Heart right ventricle (tissue), 16 donors: ENCODE results near the gene KRT7. TPM values are rescaled to one million over a fixed set of nuclear protein-coding genes. Genes with fewer than 3 reads are reported as not detected.
"Not testable (repeated sequence)": the region's sequence is repeated elsewhere in the genome, so short reads cannot be mapped to it uniquely, and the experiment has no call there.

Experiments used
- ATAC-seq, 8 donors: fragments of 200-7000 bp; cut with Tn5 transposase; one replicate each; pipeline ENCODE4 v1.9.1; 2020; ENCODE audit warnings: mild to moderate bottlenecking in 8 of 8, moderate library complexity in 8 of 8, moderate number of reproducible peaks in 1 of 8
- DNase-seq, 2 donors: peaks; one replicate each; pipeline ENCODE4 v3.0.0-alpha.2; 2020
- H3K27ac ChIP-seq, 10 donors: fragments of 200-600 bp; sonication (generic) in 2 of 10; one replicate each; pipeline versions ENCODE4 v1.5.0 to v1.8.0; 2020 to 2022; ENCODE audit warnings: mild to moderate bottlenecking in 3 of 10
- H3K27me3 ChIP-seq, 7 donors: fragments of 200-600 bp; one replicate each; pipeline ENCODE4 v1.8.0; 2021 to 2022; ENCODE audit warnings: mild to moderate bottlenecking in 2 of 7
- H3K36me3 ChIP-seq, 9 donors: fragments of 200-600 bp; sonication (generic) in 1 of 9; one replicate each; pipeline versions ENCODE4 v1.5.0 to v1.8.0; 2020 to 2022; ENCODE audit warnings: mild to moderate bottlenecking in 2 of 9
- H3K4me1 ChIP-seq, 9 donors: fragments of 200-600 bp; sonication (generic) in 1 of 9; one replicate each; pipeline versions ENCODE4 v1.5.0 to v1.8.0; 2020 to 2022; ENCODE audit warnings: mild to moderate bottlenecking in 4 of 9
- H3K4me3 ChIP-seq, 10 donors: fragments of 200-600 bp; sonication (generic) in 2 of 10; one replicate each; pipeline versions ENCODE4 v1.5.0 to v1.8.0; 2020 to 2022; ENCODE audit warnings: mild to moderate bottlenecking in 7 of 10, moderate library complexity in 2 of 10
- H3K9me3 ChIP-seq, 11 donors: fragments of 200-600 bp in 10 of 11; sonication (generic) in 2 of 11; one replicate each; pipeline versions ENCODE4 v1.5.0 to v1.8.0; 2013 to 2022; ENCODE audit warnings: mild to moderate bottlenecking in 2 of 11, control low read depth in 1 of 11, moderate library complexity in 1 of 11
- WGBS, 2 donors: extraction: QIAGEN DNeasy Blood & Tissue Kit; methylation state at CpG; one replicate each; pipeline ENCODE4 v1.1.7; 2013; ENCODE audit warnings: inconsistent platforms in 1 of 2; 5-methylcytosine and 5-hydroxymethylcytosine counted together
- intact Hi-C, 10 donors: fragments of 100-400 bp; cut with DNase I; formaldehyde crosslinking; loops; one replicate each; pipeline versions ENCODE4 v1.11.1 to v1.14.2; 2022
- polyA plus RNA-seq, 2 donors: library from polyadenylated mRNA; stranded (reverse); fragments of 200-250 nt; gene quantifications; one replicate each; pipeline ENCODE4 v1.2.3, GENCODE V29; 2013
- total RNA-seq, 10 donors: library from RNA; stranded (reverse); fragmentation: NEBNext Ultra II Directional in 3 of 10; extraction: Animal tissue kit (Norgen Biotek cat#: 25700) in 3 of 10; gene quantifications; one replicate each; pipeline versions ENCODE4 v1.2.1 to v1.2.4, GENCODE V29; 2021 to 2023
- TF ChIP-seq, protein P1 (sequence below), 9 donors: fragments of 200-600 bp; sonication (generic) in 2 of 9; IDR thresholded peaks; one replicate each; pipeline versions ENCODE4 v1.5.0 to v1.8.0; 2021 to 2022; ENCODE audit warnings: antibody characterized with exemption in 9 of 9, mild to moderate bottlenecking in 5 of 9, moderate library complexity in 1 of 9
- donor health status: Arrhythmogenic right ventricular cardiomyopathy.
- donor health status: ischemic (EF 13 %, LVEDD 7.1; RV severe dilation, severe dysfunction).
- donor health status: healthy with polysubstance abuse.
- donor health status: DM: no; HTN: yes; CAD: no.
- donor health status: DM: no; HTN: no; CAD: no.
- donor health status: ischemic (EF 25% LVEDD 6.9; RV normal size, moderate dysfunction).
- donor health status: ischemic (EF 25% LVEDD 5.7; RV mildly dilated, moderate dysfunction).
- donor health status: healthy.
- donor health status: DM: yes; HTN: yes; CAD: no.
- donor health status: Ischemic cardiomyopathy.
- donor health status: ischemic (EF 35%, LVEDD 5.7; RV mildly dilated, moderate dysfunction).
- donor health status: nonischemic (EF 11% LVEDD 7.7; RV severe dilation, severe dysfunction).
- donor health status: DM: yes; HTN: yes; CAD: no.
- donor health status: PGD.
- donor health status: ischemic (EF 29% LVEDD 5.4; RV normal size, mild dysfunction).
- donor health status: nonischemic (EF 23%, LVEDD 6.1; RV moderate dilation, normal function).

The KRT7 gene
- total and polyA plus RNA-seq, 12 donors: 0.59 to 10.8 (median 1.8) TPM; not detected in 3

DNA sequence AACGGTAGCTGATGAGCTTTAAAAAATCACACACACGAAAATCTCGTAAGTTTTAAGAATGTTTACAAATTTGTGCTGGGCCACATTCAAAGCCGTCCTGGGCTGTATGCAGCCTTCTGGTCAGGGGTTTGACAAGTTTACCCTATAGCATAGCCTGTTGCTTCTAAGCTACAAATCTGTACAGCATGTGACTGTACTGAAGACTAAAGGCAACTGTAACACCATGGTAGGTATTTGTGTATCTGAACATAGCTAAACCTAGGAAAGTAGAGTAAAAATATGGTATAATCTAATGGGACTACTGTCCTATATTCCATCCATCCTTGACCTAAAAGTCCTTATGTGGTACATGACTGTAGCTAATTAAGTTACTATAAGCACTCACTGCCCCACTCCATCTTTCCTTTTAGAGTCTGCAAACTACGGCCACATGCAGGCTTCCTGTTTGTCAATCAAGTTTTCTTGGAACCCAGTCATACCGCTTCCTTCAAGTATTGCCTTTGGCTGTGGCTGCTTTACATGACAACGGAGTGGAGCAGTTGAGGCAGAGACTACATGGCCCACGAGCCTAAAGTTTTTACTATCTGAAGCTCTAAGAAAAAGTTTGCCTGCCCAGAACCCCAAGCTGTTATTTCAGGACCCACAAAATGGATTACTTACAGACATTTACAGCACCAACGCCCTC, 18.5 kb downstream of the KRT7 start:
- DNase-seq (no peak), ATAC-seq (no peak)
- TF ChIP-seq, protein P1, sequence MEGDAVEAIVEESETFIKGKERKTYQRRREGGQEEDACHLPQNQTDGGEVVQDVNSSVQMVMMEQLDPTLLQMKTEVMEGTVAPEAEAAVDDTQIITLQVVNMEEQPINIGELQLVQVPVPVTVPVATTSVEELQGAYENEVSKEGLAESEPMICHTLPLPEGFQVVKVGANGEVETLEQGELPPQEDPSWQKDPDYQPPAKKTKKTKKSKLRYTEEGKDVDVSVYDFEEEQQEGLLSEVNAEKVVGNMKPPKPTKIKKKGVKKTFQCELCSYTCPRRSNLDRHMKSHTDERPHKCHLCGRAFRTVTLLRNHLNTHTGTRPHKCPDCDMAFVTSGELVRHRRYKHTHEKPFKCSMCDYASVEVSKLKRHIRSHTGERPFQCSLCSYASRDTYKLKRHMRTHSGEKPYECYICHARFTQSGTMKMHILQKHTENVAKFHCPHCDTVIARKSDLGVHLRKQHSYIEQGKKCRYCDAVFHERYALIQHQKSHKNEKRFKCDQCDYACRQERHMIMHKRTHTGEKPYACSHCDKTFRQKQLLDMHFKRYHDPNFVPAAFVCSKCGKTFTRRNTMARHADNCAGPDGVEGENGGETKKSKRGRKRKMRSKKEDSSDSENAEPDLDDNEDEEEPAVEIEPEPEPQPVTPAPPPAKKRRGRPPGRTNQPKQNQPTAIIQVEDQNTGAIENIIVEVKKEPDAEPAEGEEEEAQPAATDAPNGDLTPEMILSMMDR (IDR thresholded peaks at IDR 0.05): no peak
- intact Hi-C loops: no loop called here
- no peaks in the 10 kb centered on the region for H3K9me3 ChIP-seq
- no peaks in the 10 kb centered on the region for H3K36me3 ChIP-seq
- WGBS, 2 donors: 77 to 79% methylated on average over 9 of the region's 9 CpGs
- H3K27me3 ChIP-seq: peaks cover 0 to 64% (median 46%) of the 10 kb centered on the region in 7 donors
- H3K4me1 ChIP-seq: peaks cover 0 to 24% (median 13%) of the 10 kb centered on the region in 9 donors
- H3K27ac ChIP-seq: no peak overlapping the region
- no peak overlapping the region for H3K4me3 ChIP-seq

DNA sequence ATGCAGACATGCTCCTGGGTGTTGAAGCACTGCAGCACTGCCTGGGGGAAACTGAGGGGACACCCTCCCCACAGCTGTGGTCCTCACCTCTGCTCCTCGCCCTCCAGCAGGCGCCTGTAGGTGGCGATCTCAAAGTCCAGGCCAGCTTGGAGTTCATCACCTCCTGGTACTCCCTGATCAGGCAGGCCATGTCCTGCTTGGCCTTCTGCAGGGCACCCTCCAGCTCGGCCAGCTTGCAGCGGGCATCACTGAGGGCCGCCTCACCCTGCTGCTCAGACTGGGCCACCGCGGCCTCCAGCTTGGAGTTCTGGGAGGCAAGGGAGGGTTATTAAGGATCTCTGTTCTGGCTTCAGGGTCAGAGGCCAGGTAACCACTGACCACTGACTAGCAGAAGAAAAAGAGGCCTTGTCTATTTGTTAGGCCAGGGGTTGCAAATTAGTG, 19.2 kb downstream of the KRT7 start:
- H3K9me3 ChIP-seq, DNase-seq, H3K4me3 ChIP-seq, H3K27ac ChIP-seq, intact Hi-C loops, H3K36me3 ChIP-seq, ATAC-seq: not testable (repeated sequence)
- 82 to 87% methylated on average over 8 of the region's 8 CpGs for WGBS, 2 donors
- peaks cover 1 to 71% (median 53%) of the 10 kb centered on the region in 7 donors for H3K27me3 ChIP-seq
- H3K4me1 ChIP-seq: peaks cover 0 to 24% (median 6%) of the 10 kb centered on the region in 9 donors

DNA sequence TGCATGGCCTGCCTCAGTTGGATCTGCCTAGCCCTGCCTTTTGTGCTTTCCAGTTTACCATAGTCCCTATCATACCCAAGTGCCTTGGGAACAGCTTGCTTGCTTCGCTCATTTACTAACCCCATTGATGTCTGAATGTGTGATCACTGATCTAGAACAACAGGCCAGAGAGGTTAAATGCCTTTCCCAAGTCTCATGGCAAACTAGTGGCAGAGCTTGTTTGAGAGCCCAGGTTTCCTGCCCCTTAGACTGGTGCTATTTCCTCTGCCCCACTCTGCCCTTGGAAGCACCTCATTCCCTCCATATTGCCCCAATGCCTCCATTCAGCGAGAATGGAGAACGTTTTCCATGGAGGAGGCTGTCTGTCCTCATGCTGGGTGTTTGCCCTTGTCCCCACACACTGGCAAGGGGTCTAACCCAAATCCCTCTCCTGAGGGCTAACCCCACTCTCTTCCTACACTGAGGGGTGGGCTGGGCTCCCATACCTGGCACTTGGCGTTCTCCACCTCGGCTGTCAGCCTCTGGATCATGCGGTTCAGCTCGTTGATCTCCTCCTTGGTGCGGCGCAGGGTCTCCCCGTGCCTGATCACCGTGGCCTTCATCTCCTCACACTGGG, 19.8 kb downstream of the KRT7 start:
- Histone ChIP-seq H3K4me1 (peaks cover 0 to 24% (median 5%) of the 10 kb centered on the region in 9 donors), H3K4me3 (no peak overlapping the region), H3K9me3 (no peaks in the 10 kb centered on the region), H3K27ac (no peak overlapping the region), H3K27me3 (peaks cover 5 to 77% (median 59%) of the 10 kb centered on the region in 7 donors), H3K36me3 (no peaks in the 10 kb centered on the region)
- ATAC-seq (no peak), DNase-seq (no peak)
- TF ChIP-seq, protein P1 (IDR thresholded peaks at IDR 0.05): no peak
- intact Hi-C loops: no loop called here
- WGBS, 2 donors: 94 to 96% methylated on average over 11 of the region's 11 CpGs

DNA sequence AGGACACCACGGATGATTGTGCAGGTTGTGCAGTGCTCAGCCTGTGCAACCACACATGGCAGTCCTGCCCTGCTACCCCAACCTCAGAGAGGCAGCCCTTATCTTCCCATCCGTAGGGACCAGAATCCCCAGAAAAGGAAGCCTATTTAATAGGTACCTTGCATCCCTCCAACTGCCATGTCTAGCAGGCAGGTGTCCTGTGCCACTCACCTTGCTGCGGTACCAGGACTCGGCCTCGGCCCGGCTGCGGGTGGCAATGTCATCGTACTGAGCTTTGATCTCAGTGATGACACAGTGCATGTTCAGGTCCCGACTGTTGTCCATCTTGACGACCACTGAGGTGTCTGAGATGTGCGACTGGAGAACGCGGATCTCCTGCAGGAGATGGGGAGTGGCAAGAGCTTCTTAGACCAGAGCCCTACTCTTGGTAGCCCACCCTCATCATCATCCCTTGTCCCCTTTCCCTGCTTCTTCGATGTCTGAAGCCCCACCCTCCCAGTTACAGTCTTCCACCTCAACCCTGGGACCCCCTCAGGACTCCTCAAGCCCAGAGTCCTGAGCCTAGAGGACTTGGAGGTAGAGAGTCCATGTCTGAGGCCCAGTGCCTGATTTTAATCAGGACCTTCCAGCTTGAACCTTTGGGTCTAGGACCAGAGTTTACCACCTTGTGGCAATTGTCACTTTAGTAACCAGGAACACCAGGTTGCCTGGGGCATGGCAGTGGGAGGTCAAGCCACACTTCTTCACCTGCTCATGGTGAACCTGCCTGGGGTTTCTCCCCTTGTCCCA, 20.5 kb downstream of the KRT7 start:
- peaks cover 1 to 24% (median 9%) of the 10 kb centered on the region in 9 donors for H3K4me1 ChIP-seq
- peaks cover 11 to 83% (median 67%) of the 10 kb centered on the region in 7 donors for H3K27me3 ChIP-seq
- TF ChIP-seq, protein P1 (IDR thresholded peaks at IDR 0.05): no peak
- ATAC-seq (no peak), DNase-seq (no peak)
- WGBS, 2 donors: 89 to 91% methylated on average over 14 of the region's 14 CpGs
- H3K9me3 ChIP-seq: no peaks in the 10 kb centered on the region
- intact Hi-C loops: no loop called here
- no peaks in the 10 kb centered on the region for H3K36me3 ChIP-seq
- no peak overlapping the region for H3K27ac ChIP-seq
- H3K4me3 ChIP-seq: no peak overlapping the region
